ENCODE measurements around the gene FKBP2. TPM values are rescaled to one million over a fixed set of nuclear protein-coding genes. Genes with fewer than 3 reads are reported as not detected.

FKBP2 gene
- polyA plus RNA-seq, 1 donor, result 79.3 TPM

Other genes starting within 250 kb of the FKBP2 start
- gene FLRT1, start 205.2 kb upstream of the FKBP2 start, polyA plus RNA-seq, result 1.9 TPM
- 18.2 TPM for gene MACROD1, start 75.0 kb upstream of the FKBP2 start, polyA plus RNA-seq
- 109 TPM for gene STIP1, start 54.9 kb upstream of the FKBP2 start, polyA plus RNA-seq
- gene FERMT3, start 34.4 kb upstream of the FKBP2 start, polyA plus RNA-seq, result 28.5 TPM
- 38.3 TPM for gene TRPT1, start 14.9 kb upstream of the FKBP2 start, polyA plus RNA-seq
- gene NUDT22, start 14.8 kb upstream of the FKBP2 start, polyA plus RNA-seq, result 33.8 TPM
- 52.5 TPM for gene DNAJC4, start 10.5 kb upstream of the FKBP2 start, polyA plus RNA-seq
- 105 TPM for gene VEGFB, start 6.5 kb upstream of the FKBP2 start, polyA plus RNA-seq
- 62.6 TPM for gene PPP1R14B, start 5.8 kb downstream of the FKBP2 start, polyA plus RNA-seq
- gene PLCB3, start 10.4 kb downstream of the FKBP2 start, polyA plus RNA-seq, result 115 TPM
- 39.6 TPM for gene BAD, start 43.6 kb downstream of the FKBP2 start, polyA plus RNA-seq
- 20.6 TPM for gene GPR137, start 44.8 kb downstream of the FKBP2 start, polyA plus RNA-seq
- 0.09 TPM for gene KCNK4, start 50.2 kb downstream of the FKBP2 start, polyA plus RNA-seq
- 0.15 TPM for gene CATSPERZ, start 59.3 kb downstream of the FKBP2 start, polyA plus RNA-seq
- gene ESRRA, start 64.4 kb downstream of the FKBP2 start, polyA plus RNA-seq, result 83.2 TPM
- 167 TPM for gene TRMT112, start 76.5 kb downstream of the FKBP2 start, polyA plus RNA-seq
- 219 TPM for gene PRDX5, start 77.0 kb downstream of the FKBP2 start, polyA plus RNA-seq
- 13.5 TPM for gene CCDC88B, start 99.1 kb downstream of the FKBP2 start, polyA plus RNA-seq
- gene RPS6KA4, start 118.1 kb downstream of the FKBP2 start, polyA plus RNA-seq, result 25.8 TPM